A549 (cell line): ENCODE data around the gene RASL10B.

Experiments
- CHD4 ChIP-seq: fragments of 200-600 bp; sonication (generic); IDR thresholded peaks from 2 replicates; pipeline ENCODE4 v1.6.1; 2016; ENCODE audit warnings: antibody characterized with exemption, mild to moderate bottlenecking, borderline replicate concordance
- EP300 ChIP-seq, 2 experiments: fragments of >200 bp; sonication (Bioruptor Twin); formaldehyde crosslinking; IDR thresholded peaks; 2 replicates in 1 of 2; 3 replicates in 1 of 2; pipeline ENCODE4 v1.6.1; 2016 to 2017
- FOSL2 ChIP-seq, 2 experiments: fragments of 450-650 bp in 1 of 2; fragments of >200 bp in 1 of 2; sonication (Bioruptor Twin) in 1 of 2; formaldehyde crosslinking; IDR thresholded peaks; 2 replicates each; pipeline versions ENCODE4 v1.5.0 to v1.6.1; 2016 to 2020; ENCODE audit warnings: mild to moderate bottlenecking in 1 of 2, moderate library complexity in 1 of 2
- HDAC2 ChIP-seq: fragments of 200-600 bp; sonication (generic); IDR thresholded peaks from 2 replicates; pipeline ENCODE4 v1.6.1; 2016
- POLR2A ChIP-seq: IDR thresholded peaks from 2 replicates; pipeline ENCODE4 v1.6.1; 2012; ENCODE audit warnings: mild to moderate bottlenecking, low read length
- RAD21 ChIP-seq, 2 experiments: fragments of >200 bp in 1 of 2; sonication (Bioruptor Twin) in 1 of 2; formaldehyde crosslinking in 1 of 2; IDR thresholded peaks in 1 of 2; conservative IDR thresholded peaks in 1 of 2; 2 replicates in 1 of 2; 3 replicates in 1 of 2; pipeline ENCODE4 v1.6.1; 2012 to 2018; ENCODE audit warnings: inconsistent platforms in 1 of 2
- SMC3 ChIP-seq: fragments of >200 bp; sonication (Bioruptor Twin); formaldehyde crosslinking; IDR thresholded peaks from 3 replicates; pipeline ENCODE4 v1.6.1; 2018; ENCODE audit warnings: inconsistent platforms
- TP53 ChIP-seq: fragments of 250-450 bp; sonication (Bioruptor Pico); IDR thresholded peaks from 2 replicates; pipeline ENCODE4 v1.5.0; 2021; ENCODE audit warnings: mild to moderate bottlenecking, moderate library complexity

DNA sequence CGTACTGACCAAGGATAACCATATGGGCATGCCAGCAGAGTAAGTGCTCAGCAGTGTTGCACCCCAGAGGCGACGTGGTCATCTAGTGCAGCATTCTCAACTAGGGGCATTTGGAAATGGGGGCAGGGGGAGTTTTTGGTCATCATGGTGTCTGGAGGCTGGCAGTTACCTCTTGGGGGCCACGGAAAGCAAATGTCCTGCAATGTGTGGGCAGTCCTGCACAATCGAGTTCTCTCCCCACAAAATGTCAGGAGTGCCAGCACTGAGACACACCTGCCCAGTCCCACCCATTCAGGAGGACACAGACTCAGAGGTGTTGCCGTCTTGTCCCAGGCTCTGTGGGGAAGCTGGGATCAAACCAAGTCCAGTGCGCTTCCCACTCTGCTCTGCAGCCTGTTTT, 3.0 kb downstream of the RASL10B start:
- no peak for TF ChIP-seq RAD21 (conservative IDR thresholded peaks at IDR 0.05 in 1 of 2, IDR thresholded peaks at IDR 0.05 in 1 of 2)
- no peak for TF ChIP-seq EP300 (IDR thresholded peaks at IDR 0.05)
- TF ChIP-seq FOSL2 (IDR thresholded peaks at IDR 0.05), result no peak
- TF ChIP-seq FOSL2 (CRISPR knock-in tag; IDR thresholded peaks at IDR 0.05), result no peak
- TF ChIP-seq POLR2A, result no peak
- TF ChIP-seq SMC3, result no peak
- no peak for TF ChIP-seq HDAC2
- TF ChIP-seq CHD4, result no peak
- no peak for TF ChIP-seq TP53 (CRISPR knock-in tag)
